IMR-90 (cell line): ENCODE results near the gene POLR2J. TPM values are rescaled to one million over a fixed set of nuclear protein-coding genes. Genes with fewer than 3 reads are reported as not detected.
"Not testable (repeated sequence)": the region's sequence is repeated elsewhere in the genome, so short reads cannot be mapped to it uniquely, and the experiment has no call there.

ENCODE experiments used
- ATAC-seq: fragments of 200-7000 bp; cut with Tn5 transposase; 2 replicates; pipeline ENCODE4 v1.9.1; 2020; ENCODE audit warnings: low read depth, mild to moderate bottlenecking, moderate library complexity
- BruUV-seq: library from RNA; stranded (reverse); fragments of 400-500 nt; replicated peaks from 2 replicates; lab custom pipeline; 2021; lab: Mats Ljungman, UMichigan
- CTCF ChIA-PET: fragments of 300-600 bp; formaldehyde crosslinking; extraction: SDS; loops from one replicate; lab custom pipeline; 2021; ENCODE audit warnings: antibody characterized with exemption; lab: Yijun Ruan, JAX
- POLR2A ChIA-PET: fragments of 300-600 bp; sonication (Branson Sonifier 250); formaldehyde crosslinking; loops from one replicate; lab custom pipeline; 2022; ENCODE audit warnings: antibody characterized with exemption; ENCODE audit not compliant: unreplicated experiment; lab: Charles Lee
- DNase-seq: peaks from one replicate; pipeline ENCODE4 v3.0.0; 2013
- H2AFZ ChIP-seq: replicated peaks from 2 replicates; pipeline ENCODE3; 2013; ENCODE audit warnings: low read length, mild to moderate bottlenecking; ENCODE audit not compliant: poor library complexity
- H2AK5ac ChIP-seq: 2 replicates; pipeline ENCODE4 v1.6.1; 2013; ENCODE audit warnings: low read depth, low read length, inconsistent platforms
- H2AK9ac ChIP-seq: replicated peaks from 2 replicates; pipeline ENCODE3; 2013; ENCODE audit warnings: mild to moderate bottlenecking, low read depth, low read length, moderate library complexity; ENCODE audit not compliant: poor library complexity
- H2BK120ac ChIP-seq: 2 replicates; pipeline ENCODE4 v1.6.1; 2013; ENCODE audit warnings: low read depth, low read length, inconsistent platforms
- H2BK15ac ChIP-seq: 3 replicates; pipeline ENCODE4 v1.6.1; 2013; ENCODE audit warnings: low read depth, low read length, inconsistent platforms
- H2BK20ac ChIP-seq: 2 replicates; pipeline ENCODE4 v1.6.1; 2013; ENCODE audit warnings: low read depth, mild to moderate bottlenecking, inconsistent platforms, low read length, moderate library complexity
- H2BK5ac ChIP-seq: 2 replicates; pipeline ENCODE4 v1.6.1; 2013; ENCODE audit warnings: mild to moderate bottlenecking, low read depth, low read length, inconsistent platforms; ENCODE audit not compliant: poor library complexity, severe bottlenecking
- H3K14ac ChIP-seq: replicated peaks from 2 replicates; pipeline ENCODE4 v1.6.1; 2013; ENCODE audit warnings: low read depth, low read length, inconsistent platforms
- H3K18ac ChIP-seq: 2 replicates; pipeline ENCODE4 v1.6.1; 2013; ENCODE audit warnings: low read depth, low read length, control low read depth
- H3K23ac ChIP-seq: 2 replicates; pipeline ENCODE4 v1.6.1; 2013; ENCODE audit warnings: low read depth, low read length, inconsistent platforms
- H3K27ac ChIP-seq: 2 replicates; pipeline ENCODE4 v1.5.1; 2013; ENCODE audit warnings: mild to moderate bottlenecking, control low read depth, low read length; ENCODE audit not compliant: insufficient read depth
- H3K27me3 ChIP-seq: 2 replicates; pipeline ENCODE4 v1.6.1; 2013; ENCODE audit warnings: low read length; ENCODE audit not compliant: control insufficient read depth, insufficient read depth
- H3K36me3 ChIP-seq: 2 replicates; pipeline ENCODE4 v1.6.1; 2013; ENCODE audit warnings: low read length, mixed read lengths; ENCODE audit not compliant: control insufficient read depth, insufficient read depth
- H3K4ac ChIP-seq: 2 replicates; pipeline ENCODE4 v1.6.1; 2013; ENCODE audit warnings: low read depth, low read length, inconsistent platforms
- H3K4me1 ChIP-seq: 2 replicates; pipeline ENCODE4 v1.6.1; 2013; ENCODE audit warnings: low read length, mixed read lengths; ENCODE audit not compliant: control insufficient read depth, insufficient read depth
- H3K4me2 ChIP-seq: 2 replicates; pipeline ENCODE4 v1.6.1; 2013; ENCODE audit warnings: low read depth, mild to moderate bottlenecking, control low read depth, low read length, moderate library complexity
- H3K4me3 ChIP-seq: 2 replicates; pipeline ENCODE4 v1.5.1; 2013; ENCODE audit warnings: low read depth, mild to moderate bottlenecking, control low read depth, low read length, moderate library complexity; ENCODE audit not compliant: insufficient read depth
- H3K56ac ChIP-seq: 2 replicates; pipeline ENCODE4 v1.6.1; 2013; ENCODE audit warnings: low read length, inconsistent platforms; ENCODE audit not compliant: insufficient read depth; ENCODE audit errors: extremely low read depth
- H3K79me1 ChIP-seq, 2 experiments: 2 replicates each; pipeline ENCODE4 v1.6.1; 2013; ENCODE audit warnings: low read length in 2 of 2, inconsistent platforms in 1 of 2, low read depth in 1 of 2
- H3K9ac ChIP-seq: 2 replicates; pipeline ENCODE4 v1.6.1; 2013; ENCODE audit warnings: low read depth, low read length, control low read depth
- H3K9me1 ChIP-seq: 2 replicates; pipeline ENCODE4 v1.6.1; 2013; ENCODE audit warnings: low read length, inconsistent platforms; ENCODE audit not compliant: insufficient read depth
- H3K9me3 ChIP-seq: 2 replicates; pipeline ENCODE4 v1.6.1; 2013; ENCODE audit warnings: low read length; ENCODE audit not compliant: control insufficient read depth, insufficient read depth
- H4K20me1 ChIP-seq: 2 replicates; pipeline ENCODE4 v1.6.1; 2013; ENCODE audit warnings: low read length, inconsistent platforms; ENCODE audit not compliant: insufficient read depth
- H4K5ac ChIP-seq: 2 replicates; pipeline ENCODE4 v1.6.1; 2013; ENCODE audit warnings: mild to moderate bottlenecking, low read depth, low read length, control low read depth
- H4K8ac ChIP-seq, 2 experiments: 2 replicates each; pipeline ENCODE4 v1.6.1; 2013; ENCODE audit warnings: low read depth in 2 of 2, low read length in 2 of 2, control low read depth in 1 of 2, inconsistent platforms in 1 of 2
- H4K91ac ChIP-seq: 2 replicates; pipeline ENCODE4 v1.6.1; 2013; ENCODE audit warnings: low read depth, low read length, inconsistent platforms; ENCODE audit not compliant: insufficient read depth
- WGBS, 2 experiments: methylation state at CpG; one replicate each; pipeline versions ENCODE4 v1.1.5 to v1.1.7; 2013; ENCODE audit warnings: missing lambda C conversion rate in 2 of 2; ENCODE audit not compliant: insufficient read length in 1 of 2; ENCODE audit errors: extremely low coverage in 2 of 2; 5-methylcytosine and 5-hydroxymethylcytosine counted together
- dilution Hi-C: fragments of 300-500 bp; cut with HindIII; formaldehyde crosslinking; loops from one replicate; pipeline ENCODE4 v1.14.3; 2018; ENCODE audit warnings: low sequenced_read_pairs; ENCODE audit not compliant: unreplicated experiment
- in situ Hi-C: fragments of 300-500 bp; cut with MboI; formaldehyde crosslinking; loops from 3 replicates; pipeline ENCODE4 v1.14.3; 2019; ENCODE audit warnings: low sequenced_read_pairs, inconsistent platforms, mixed read lengths
- intact Hi-C: fragments of 100-400 bp; cut with micrococcal nuclease; formaldehyde crosslinking; loops from 2 replicates; pipeline ENCODE4 v1.10.0; 2022
- polyA plus RNA-seq, 3 experiments: library from polyadenylated mRNA; depleted of rRNA; stranded (reverse); fragments of >200 nt; gene quantifications; 2 replicates each; pipeline ENCODE4 v1.2.3, GENCODE V29; 2012; ENCODE audit warnings: low replicate concordance in 1 of 3
- total RNA-seq: library from RNA; depleted of rRNA; stranded (reverse); fragments of >200 nt; gene quantifications from 2 replicates; pipeline ENCODE4 v1.2.3, GENCODE V29; 2012

POLR2J gene
- total and polyA plus RNA-seq, 2 of the 4 experiments (the other 2 are of a cell fraction): 20.8 to 92.6 TPM

GRCh38 chr7:102498321-102498720, 19.6 kb upstream of the POLR2J start:
- BruUV-seq, H3K4me3 ChIP-seq, H3K14ac ChIP-seq, ATAC-seq, H3K18ac ChIP-seq, H2AFZ ChIP-seq, H3K4me1 ChIP-seq, H3K56ac ChIP-seq, H3K23ac ChIP-seq, intact Hi-C loops, H2BK5ac ChIP-seq, H3K9ac ChIP-seq, H2AK5ac ChIP-seq, H4K8ac ChIP-seq, H3K27ac ChIP-seq, H2AK9ac ChIP-seq, H4K5ac ChIP-seq, H4K91ac ChIP-seq, POLR2A ChIA-PET, dilution Hi-C loops, H3K4me2 ChIP-seq, H2BK120ac ChIP-seq, H3K79me1 ChIP-seq, in situ Hi-C loops, H3K9me3 ChIP-seq, DNase-seq, H3K27me3 ChIP-seq, H3K9me1 ChIP-seq, H3K36me3 ChIP-seq, H3K4ac ChIP-seq, CTCF ChIA-PET, H2BK15ac ChIP-seq, H2BK20ac ChIP-seq, H4K20me1 ChIP-seq: not testable (repeated sequence)
- 80% methylated on average over 2 of the region's 16 CpGs; no CpG with 5 or more reads in 1 of the 2 experiments for WGBS, 2 experiments

- H3K4me2 ChIP-seq, H2BK5ac ChIP-seq, H2AFZ ChIP-seq, intact Hi-C loops, H3K56ac ChIP-seq, H3K4ac ChIP-seq, H3K4me3 ChIP-seq, H3K36me3 ChIP-seq, ATAC-seq, H2BK15ac ChIP-seq, H3K9me1 ChIP-seq, H2AK5ac ChIP-seq, CTCF ChIA-PET, H3K18ac ChIP-seq, H4K8ac ChIP-seq, H3K9ac ChIP-seq, H3K27ac ChIP-seq, H2BK20ac ChIP-seq, H3K14ac ChIP-seq, H4K20me1 ChIP-seq, H3K4me1 ChIP-seq, BruUV-seq, H2AK9ac ChIP-seq, H2BK120ac ChIP-seq, POLR2A ChIA-PET, H4K5ac ChIP-seq, dilution Hi-C loops, H4K91ac ChIP-seq, DNase-seq, in situ Hi-C loops, H3K9me3 ChIP-seq, H3K79me1 ChIP-seq, H3K23ac ChIP-seq, H3K27me3 ChIP-seq: not testable (repeated sequence)
- WGBS, 2 experiments: no CpG with 5 or more reads among the region's 5 CpGs
Observed at GRCh38 chr7:102497308-102497707, 18.6 kb upstream of the POLR2J start.
